HG03558 (cell line): ENCODE results near the gene CDKN1C.
A peak's percentile ranks its signal among the peaks of the same experiment; 100 is the strongest.

ENCODE experiments used
- ATAC-seq: cut with Tn5 transposase; IDR thresholded peaks from one replicate; pipeline ENCODE4 v1.9.1; 2021; ENCODE audit warnings: moderate number of reproducible peaks; ENCODE audit not compliant: unreplicated experiment; ENCODE audit errors: extremely low read depth

CDKN1C gene

DNA sequence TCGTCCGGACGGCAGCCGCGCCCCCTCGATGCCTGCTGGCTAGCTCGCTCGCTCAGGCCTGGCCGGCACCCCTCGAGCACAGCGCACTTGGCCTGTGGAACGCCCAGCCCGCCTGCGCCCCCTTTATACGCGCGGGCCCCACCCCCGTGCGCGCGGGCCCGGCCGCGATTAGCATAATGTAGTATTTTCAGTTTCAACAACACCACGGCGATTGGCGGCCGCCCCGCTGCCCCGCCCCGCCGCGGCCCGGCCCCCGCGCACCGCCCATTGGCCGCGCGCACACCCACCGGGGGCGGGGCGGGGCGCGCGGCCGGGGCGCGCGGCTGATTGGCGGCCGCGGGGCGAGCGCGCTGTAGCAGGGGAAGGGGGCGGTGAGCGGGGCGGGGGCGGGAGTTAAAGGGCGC, at the start of gene CDKN1C:
Gene CDKN1C, minus strand, starts transcription at position 98 of the 404 bp plus-strand sequence. CDS start 319 bp downstream, outside the sequence.
- ATAC-seq = peak; percentile 38

DNA sequence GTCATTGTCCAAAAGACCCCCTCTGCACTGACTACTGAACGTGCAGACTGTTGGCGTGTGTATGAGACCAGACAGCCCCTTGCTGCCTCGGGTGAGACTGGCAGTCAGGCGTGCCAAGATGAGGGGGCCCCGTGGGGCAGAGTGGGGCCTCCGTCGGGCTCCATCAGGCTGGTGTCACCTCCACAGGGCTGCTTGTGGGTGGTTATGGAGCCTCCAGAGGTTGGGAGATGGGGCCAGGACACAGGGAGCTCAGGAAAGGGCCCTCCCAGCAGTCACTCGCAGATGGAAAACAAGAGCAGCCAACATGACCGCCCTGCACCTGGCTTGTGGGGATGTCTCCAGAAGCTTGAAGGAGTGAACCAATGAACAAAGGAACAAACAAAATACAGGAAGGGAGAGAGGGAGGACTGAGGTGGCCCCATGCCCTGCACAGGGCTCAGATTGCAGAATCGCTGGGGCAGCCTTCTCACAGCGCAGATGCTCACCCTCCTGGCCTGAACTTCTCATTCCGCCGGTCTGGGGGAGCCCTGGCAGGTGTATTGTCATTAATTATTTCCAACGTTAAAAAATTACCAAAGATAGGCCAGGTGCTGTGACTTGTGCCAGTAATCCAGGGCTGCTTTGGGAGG, 49.1 kb upstream of the CDKN1C start:
- no peak for ATAC-seq

DNA sequence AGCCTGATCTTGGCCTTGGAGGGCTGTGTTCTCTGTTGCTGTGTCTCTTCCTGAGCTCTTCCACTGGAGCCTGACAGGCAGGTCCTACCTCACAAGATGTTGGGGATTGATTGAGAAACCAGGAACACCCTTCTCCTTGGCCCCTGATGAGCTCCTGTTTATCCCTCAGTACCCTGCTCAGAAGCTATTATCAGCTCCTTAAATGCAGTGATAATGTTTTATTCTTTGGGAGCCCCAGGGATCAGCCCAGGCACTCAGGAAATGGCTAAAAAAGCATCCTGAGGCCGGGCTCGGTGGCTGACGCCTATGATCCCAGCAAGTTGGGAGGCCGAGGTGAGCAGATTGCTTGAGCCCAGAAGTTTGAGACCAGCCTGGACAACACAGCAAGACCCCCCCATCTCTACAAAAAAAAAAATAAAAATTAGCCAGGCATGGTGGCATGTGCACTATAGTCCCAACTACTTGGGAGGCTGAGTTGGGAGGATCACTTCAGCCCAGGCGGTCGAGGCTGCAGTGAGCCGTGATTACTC, 48.5 kb upstream of the CDKN1C start:
- no peak for ATAC-seq

DNA sequence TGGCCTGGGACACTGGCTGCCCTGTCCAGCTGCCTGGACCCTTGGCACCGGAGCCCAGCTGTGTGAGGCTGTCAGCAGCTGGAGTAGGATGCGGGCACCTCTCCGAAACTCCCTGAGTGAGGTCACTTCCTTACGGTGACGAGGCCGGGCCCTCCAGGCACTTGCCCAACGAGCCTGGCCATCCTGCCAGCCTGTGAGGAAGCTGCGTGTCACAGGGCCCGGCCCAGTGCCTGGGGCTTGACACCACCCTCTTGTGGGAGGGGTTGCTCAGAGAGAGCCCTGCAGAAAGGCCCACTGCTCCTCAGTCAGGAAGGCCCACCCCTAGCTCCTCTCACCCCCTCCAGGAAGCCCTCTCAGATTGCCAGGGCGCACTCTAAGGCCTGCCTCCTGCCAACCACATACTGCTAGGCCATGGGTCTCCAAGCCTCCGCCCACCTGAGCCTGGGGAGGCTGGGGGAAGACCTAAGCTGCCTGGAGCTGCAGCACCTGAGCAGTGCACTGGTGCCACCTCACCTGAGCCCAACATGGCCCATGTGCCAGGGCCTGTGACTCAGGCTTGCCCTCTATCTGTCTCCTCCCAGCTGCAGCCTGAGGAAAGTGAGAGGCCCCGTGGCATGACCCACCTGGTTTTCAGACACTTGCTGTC, 47.9 kb upstream of the CDKN1C start:
- no peak for ATAC-seq

DNA sequence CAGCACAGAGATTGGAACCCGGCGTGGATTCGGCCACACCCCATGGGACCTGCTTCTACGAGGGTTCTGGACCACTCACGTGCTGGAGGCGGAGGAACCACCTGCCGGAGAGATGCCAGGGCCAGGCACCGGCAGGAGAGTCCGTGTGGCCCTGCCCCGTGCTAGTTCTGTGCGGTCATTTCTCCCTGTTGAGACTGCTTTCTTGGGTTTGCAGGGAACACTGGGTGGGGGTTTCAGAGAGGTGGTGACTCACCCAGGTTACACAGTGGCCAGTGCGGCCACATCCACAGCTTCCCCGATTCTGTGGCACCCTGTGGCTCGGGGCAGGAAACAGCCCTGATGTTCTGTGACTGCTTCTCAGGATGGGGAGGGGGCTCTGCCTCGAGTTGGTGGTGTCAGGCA, 47.3 kb upstream of the CDKN1C start:
- ATAC-seq = no peak

DNA sequence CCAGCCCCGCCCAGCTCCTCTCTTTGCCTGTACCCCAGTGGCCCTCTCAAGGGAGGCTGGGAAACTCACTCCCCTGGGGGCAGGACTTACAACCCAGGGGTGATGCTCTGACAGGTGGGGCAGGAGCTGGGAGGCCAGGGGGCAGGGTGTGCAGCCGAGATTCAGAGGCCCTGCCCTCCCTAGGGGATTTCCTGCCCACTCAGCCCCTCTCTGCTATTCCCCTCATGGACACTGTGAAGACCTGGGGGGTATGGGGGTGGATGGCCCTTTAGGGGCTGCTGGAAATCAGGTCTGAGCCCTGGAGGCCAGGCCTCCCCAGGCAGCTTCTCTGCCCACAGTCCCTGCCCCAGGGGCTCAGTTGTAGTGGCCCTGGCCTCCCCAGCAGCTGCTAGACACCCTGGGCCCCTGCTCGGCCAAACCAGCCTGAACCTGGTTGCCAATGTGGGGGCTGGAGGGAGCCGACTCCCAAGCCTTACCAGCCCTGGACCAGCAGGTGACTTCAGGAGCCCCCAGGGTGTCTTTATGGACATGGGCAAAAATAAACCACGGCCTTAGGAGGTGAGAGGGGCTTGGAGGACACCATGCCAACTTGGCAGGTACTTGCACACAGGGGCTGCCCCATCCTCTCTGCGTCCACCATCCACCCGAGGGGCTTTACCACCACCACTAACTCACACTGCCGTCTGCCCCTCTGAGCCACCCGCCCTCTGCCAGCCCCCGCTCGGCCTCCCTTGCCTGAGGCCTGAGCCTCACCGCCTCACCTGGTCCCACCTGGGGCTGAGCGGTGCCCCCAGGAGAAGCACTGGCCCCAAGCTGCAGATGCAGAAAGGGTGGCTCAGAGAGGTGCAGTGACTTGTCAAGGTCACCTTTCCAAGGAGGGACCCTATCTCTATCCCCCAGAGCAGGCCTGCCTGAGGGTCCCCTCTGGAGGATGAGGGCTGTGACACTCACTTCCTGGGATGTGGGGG, 46.5 kb upstream of the CDKN1C start:
- no peak for ATAC-seq

DNA sequence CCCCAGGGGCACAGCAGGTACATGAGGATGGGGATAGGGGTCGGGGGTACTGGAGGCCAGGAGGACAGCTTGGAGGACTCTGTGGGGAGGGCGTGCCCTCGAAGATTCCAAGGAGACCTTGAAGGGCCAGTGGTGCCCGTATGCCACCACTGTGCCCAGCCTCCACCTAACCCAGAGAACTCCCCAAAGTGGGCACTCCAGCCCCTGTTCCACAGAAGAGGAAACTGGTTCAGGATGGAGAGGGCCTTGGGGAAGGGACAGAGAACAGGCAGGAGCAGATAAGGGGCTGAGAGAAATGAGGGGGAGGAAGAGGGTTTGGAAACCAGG, 45.8 kb upstream of the CDKN1C start:
- no peak for ATAC-seq

DNA sequence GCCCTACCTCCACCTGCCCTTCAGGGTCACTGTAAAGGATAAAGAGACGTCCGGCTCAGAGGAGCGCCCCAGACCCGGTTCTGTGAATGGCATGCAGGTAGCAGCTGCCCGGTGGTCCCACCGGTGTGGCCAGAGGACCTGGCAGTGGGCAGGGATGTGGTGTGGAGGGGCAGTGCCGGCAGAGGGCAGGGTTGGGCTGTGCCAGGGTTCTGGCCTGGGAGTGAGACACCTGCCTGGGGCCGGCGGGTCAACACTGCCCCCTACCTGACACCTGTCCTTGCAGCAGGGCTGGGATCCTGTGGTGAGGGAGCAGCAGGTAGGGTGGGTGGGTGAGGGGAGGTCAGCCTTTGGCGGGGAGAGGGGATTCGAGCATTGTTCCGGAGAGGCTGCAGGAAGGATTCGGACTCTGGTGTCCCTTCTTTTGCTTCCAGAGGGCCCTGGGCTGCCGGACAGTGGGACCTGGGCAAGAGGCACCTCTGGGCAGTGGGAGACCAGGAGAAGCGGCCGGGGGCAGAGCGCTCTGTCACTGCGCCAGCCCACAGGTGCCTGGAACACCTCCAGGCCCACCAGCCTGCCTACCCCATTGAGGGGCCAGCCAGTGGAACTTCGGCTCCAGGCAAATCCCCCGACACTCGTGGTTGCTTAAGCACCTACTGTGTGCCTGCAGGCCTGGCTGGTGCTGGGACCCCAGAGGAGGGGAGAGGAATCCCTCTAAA, 45.3 kb upstream of the CDKN1C start:
- ATAC-seq = no peak

DNA sequence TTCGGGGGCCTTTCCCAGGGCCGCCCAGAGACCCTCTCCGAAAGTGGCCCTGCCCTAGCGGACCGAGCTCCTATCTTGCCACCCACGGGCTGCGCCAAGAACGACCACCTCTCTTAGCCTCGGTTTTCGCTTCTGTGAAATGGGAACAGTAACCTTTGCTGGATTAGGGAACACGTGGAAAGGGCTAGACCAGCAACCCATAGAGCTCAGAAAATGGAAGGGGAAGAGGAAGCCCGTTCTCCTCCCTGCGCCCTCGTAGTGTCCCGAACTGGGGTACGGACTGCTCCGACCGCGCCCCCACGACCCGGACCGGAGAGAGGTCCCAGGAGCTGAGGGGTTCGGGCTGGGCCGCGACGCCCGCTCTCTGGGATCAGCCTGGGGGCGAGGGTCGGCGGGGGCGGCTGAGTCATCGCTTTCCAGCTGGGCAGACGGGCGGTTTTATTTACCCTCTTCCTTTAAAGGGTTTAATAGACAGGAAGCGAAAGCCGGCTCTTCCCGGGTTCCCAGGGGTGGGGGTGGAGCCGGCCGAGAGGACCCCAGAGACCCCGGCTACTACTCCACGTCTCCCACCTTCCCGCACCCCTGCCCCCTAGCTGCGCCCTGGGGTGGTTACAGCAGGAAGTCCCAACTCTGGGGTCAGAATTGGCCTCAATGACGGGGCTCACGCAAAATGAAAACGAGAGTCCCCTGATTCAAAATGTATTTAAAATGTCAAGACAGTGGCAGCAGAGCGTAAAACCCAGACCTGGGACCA, 44.6 kb upstream of the CDKN1C start:
- no peak for ATAC-seq

DNA sequence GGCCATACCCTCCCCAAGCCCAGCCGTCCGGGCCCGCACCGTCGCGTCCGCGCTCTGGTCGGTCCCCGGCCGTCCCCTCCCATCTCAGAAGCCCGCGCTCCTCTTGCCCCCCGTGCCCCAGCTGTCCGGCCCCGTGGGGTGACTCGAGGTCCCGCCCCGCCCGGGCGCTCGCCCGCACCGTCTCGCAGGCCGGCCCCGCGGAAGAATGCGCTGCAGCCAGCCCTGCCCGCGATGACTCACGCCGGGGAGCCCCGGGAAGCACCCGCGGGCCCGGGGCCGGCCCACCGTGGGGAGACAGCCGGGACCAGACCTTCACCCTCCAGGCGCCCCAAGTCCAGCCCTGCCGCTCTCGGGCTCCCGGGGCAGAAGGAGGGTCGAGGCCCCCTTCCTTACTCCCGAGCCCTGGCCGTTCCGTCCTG, 44.0 kb upstream of the CDKN1C start:
- ATAC-seq = no peak

DNA sequence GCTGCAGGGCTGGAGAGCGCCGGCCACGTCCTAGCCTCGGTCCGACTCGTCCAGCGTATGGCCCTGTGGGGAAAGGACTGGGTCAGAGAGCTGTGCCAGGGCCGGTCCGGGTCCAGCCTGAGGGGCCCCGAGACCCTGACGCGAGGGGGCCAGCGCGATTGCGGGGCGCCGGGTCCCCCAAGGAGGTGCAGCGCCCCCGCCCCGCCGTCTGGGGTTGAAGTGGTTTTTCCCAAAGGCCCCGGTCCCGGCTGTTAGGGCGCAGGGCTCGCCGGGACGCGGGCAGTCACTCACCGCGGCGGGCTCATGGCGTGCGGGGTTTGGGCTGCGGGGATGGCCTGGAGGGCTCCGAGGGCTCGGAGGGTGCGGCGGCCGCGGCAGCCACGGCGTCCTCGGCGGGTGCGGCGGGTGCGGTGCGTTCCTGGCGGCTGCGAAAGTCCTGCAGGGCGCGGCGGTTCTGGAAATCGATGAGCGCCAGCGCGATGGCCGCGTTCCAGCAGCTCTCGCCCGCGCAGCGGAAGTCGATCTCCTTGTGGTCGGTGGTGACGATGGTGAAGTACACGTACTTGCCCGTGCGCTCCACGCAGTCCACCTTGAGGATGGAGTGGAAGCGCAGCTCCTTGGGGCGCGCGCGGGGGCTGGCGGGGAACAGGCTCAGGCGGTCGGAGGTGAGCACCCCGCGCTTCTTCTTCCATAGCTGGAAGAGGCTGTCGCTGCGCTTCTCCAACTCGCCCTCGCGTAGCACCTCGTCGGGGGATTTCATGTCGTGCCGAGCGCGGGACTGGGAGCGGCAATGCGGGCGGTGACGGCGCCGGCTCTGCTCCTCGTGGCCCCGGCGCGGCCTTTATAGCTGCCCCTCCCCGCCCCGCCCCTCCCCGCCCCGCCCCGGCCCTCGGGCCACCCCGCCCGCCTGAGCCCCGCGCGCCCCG, 43.3 kb upstream of the CDKN1C start, which contains the start of gene PHLDA2:
Gene PHLDA2, minus strand, starts transcription at position 816 of the 926 bp plus-strand sequence. Its CDS starts 56 bp downstream, at position 760.
- no peak for ATAC-seq

DNA sequence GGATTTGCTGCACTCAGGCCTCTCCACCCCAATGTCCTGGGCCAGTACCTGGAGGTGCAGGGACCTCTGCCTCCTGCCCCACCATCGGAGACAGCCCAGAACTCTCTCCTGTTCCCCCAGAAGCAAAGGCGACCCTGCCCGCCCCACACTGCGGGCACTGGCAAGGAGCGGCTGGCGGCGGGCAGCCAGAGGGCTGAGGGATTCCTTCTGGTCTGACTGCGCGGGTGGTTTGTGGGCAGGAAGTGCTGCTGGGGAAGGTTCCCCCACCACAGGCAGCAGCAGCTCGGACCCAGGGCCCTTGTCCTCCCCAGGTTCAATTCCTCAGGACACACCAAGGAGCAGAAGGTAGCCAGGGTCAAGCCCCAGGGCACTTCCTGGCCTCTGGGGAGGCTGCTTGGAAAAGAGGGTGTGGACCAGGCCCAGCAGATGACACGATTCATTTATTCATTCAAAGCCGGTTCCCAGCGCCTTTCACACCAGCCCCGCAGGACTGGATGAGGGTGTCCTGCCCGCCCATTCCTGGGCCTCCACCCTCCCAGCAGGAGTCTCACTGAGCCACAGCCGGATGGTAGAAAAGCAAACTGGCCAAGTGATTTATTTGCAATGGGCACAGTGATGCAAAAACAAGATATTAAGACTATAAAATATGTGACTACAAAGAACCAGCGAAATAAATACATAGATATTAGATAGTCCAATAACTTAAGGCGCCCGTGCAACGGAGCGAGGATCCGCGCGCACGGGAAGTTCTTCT, 42.5 kb upstream of the CDKN1C start:
- ATAC-seq = no peak

DNA sequence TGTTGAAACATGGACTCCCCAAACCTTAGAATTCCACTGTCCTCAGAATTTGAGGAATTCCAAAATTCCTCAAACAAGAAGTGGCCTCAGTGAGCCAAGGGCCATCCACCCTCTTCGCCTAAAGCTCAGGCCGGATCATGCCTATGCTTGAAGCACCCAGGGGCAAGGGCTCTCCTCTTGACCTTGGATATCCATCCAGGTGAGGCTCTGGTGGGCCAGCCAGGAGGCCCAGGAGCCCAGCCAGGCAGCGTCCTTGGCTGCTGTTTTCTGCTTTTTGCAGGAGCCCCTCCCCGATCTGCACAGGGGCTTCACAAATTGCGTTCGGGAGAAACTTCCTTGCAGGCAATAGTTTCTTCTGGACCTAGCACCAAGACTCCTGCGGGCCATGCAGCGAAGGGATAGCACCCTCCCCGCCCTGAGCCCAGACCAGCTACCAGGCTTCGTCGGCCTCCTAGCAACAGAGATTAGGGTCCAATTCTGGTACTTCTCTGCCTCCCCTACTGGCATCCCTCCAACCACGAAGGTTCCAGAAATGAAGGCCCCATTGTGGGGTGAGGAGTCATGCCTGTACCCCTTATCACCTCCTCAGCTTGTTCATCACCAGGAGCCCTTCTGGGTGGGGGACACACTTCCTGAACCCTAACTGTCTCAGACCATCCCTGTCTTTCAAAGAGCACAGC, 41.7 kb upstream of the CDKN1C start:
- ATAC-seq = no peak

DNA sequence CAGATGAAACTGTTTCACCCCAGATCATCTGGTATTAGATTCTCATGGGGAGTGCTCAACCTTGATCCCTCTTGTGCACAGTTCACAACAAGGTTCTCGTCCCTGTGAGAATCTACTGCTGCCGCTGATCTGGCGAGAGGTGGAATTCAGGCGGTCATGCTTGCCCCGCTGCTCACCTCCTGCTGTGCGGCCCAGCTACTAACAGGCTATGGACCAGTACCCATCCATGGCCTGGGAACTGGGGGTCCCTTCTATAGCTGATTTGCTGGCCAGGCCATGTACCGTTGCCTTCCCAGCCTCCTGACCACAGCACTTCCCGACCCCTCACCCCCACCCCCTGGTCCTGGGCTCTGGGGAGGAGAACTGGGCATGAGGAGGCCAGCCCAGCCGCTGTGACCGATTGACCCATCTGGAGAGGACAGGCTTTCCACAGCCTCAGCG, 41.1 kb upstream of the CDKN1C start:
- ATAC-seq = no peak

DNA sequence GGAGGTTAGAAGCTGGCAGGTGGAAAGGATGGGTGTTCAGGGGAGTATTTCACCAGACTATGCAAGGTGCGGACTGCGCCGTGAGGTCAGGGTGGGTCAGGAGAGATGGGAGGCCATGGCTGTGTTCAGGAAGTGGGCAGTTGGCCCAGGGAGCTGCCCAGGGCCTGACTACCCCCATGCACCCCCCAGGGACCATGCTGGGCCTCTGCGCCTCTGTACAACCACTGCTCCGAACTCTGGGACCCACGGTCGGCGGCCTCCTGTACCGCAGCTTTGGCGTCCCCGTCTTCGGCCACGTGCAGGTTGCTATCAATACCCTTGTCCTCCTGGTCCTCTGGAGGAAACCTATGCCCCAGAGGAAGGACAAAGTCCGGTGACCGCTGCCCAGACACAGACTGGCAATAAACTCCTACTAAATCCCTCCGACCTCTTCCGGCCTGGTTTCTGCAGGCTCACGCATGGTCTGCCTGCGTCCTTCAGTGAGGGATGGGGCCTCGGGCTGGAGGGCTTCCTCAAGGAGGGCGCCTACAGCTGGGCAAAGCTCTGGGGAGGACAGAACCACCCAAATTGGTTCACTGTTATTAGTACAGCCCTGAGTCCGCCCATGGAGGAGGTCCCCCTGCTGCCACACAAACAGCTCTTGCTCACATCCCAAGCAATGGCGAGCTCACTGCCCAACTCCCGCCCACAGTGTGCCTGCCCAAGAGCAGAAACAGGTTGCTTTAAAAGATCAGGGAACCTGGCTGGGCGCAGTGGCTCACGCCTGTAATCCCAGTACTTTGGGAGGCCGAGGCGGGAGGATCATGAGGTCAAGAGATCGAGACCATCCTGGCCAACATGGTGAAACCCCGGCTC, 39.5 kb upstream of the CDKN1C start:
- ATAC-seq = no peak

DNA sequence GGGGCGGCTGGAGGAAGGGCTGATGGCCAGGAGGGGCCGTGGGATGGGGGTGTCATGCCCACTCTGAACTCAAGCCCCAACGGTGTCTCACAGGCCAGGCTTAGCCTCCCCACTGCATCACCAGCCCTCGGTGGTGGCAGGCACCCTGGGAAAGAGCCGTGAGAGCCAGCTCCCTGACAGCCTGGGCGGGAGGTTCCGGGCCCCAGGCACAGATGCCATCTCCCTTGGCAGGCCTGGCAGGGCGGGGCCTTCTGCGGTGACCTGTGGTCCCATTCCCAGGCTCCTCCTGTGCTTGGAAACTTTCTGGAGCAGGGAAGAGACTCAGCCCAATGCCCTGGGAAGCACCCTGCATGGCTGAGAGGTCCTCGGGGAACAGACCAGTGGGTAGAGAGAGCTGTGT, 38.8 kb upstream of the CDKN1C start:
- ATAC-seq = no peak
